Mucosa of rectum (tissue), 2 donors: ENCODE data around the gene BFAR.
"Not testable (repeated sequence)": the region's sequence is repeated elsewhere in the genome, so short reads cannot be mapped to it uniquely, and the experiment has no call there.

Experiments
- H3K27ac ChIP-seq, 2 donors: one replicate each; pipeline ENCODE4 v1.7.0; 2013; ENCODE audit warnings: inconsistent platforms in 2 of 2, low read depth in 2 of 2, low read length in 2 of 2
- H3K27me3 ChIP-seq, 2 donors: one replicate each; pipeline ENCODE4 v1.7.0; 2013; ENCODE audit warnings: low read length in 2 of 2; ENCODE audit not compliant: control insufficient read depth in 2 of 2, insufficient read depth in 2 of 2
- H3K36me3 ChIP-seq, 2 donors: one replicate each; pipeline ENCODE4 v1.7.0; 2013; ENCODE audit warnings: low read length in 2 of 2; ENCODE audit not compliant: control insufficient read depth in 2 of 2, insufficient read depth in 2 of 2
- H3K4me1 ChIP-seq, 2 donors: one replicate each; pipeline ENCODE4 v1.7.0; 2013; ENCODE audit warnings: low read length in 2 of 2, mild to moderate bottlenecking in 1 of 2; ENCODE audit not compliant: control insufficient read depth in 2 of 2, insufficient read depth in 2 of 2
- H3K4me3 ChIP-seq, 2 donors: one replicate each; pipeline ENCODE4 v1.7.0; 2013; ENCODE audit warnings: low read length in 2 of 2
- H3K9ac ChIP-seq, 2 donors: one replicate each; pipeline ENCODE4 v1.7.0; 2013; ENCODE audit warnings: low read length in 2 of 2, low read depth in 1 of 2, mild to moderate bottlenecking in 1 of 2
- H3K9me3 ChIP-seq, 2 donors: one replicate each; pipeline ENCODE4 v1.7.0; 2013; ENCODE audit warnings: low read length in 2 of 2; ENCODE audit not compliant: control insufficient read depth in 2 of 2
- donor health status: healthy.
- donor health status: Normal muscosa, but diverticular disease.

The BFAR gene

DNA sequence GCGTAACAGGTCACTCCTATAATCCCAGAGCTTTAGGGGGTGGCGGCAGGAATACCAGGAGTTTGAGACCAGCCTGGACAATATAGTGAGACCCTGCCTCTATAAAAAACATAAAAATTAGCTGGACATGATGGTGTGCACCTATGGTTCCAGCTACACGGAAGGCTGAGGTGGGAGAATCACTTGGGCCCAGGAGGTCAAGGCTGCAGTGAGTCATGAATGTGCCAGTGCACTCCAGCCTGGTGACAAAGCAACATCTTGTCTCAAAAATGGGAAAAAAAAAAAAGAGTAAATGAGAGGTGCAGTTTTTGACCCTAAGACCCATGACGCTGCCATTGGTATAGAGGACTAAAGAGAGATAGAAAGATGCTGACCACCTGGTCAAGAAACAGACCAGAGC is 18.8 kb upstream of the BFAR start:
- Histone ChIP-seq H3K9ac (no peak overlapping the region), H3K36me3 (peaks cover 41 to 64% of the 10 kb centered on the region in 2 donors), H3K4me1 (no peaks in the 10 kb centered on the region), H3K27me3 (no peaks in the 10 kb centered on the region), H3K4me3 (no peak overlapping the region), H3K27ac (no peak overlapping the region), H3K9me3 (no peaks in the 10 kb centered on the region)

DNA sequence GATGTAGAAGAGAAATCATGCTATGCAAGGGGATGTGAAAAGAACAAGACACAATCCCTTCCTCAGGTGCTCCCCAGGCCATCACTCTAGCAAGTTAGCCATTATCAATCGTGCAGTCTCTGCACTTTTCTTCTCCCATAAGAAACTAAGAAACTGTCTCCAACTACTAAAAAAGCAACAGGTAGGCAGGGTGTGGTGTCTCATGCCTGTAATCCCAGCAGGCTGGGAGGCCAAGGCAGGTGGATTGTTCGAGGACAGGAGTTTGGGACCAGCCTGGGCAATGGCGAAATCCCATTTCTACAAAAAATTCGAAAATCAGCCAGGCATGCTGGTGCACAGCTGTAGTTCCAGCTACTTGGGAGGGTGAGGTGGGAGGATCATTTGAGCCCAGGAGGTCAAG is 16.5 kb upstream of the BFAR start:
- Histone ChIP-seq H3K4me1 (no peaks in the 10 kb centered on the region), H3K9ac (no peak overlapping the region), H3K36me3 (peaks cover 35 to 49% of the 10 kb centered on the region in 2 donors), H3K9me3 (no peaks in the 10 kb centered on the region), H3K27ac (no peak overlapping the region), H3K27me3 (no peaks in the 10 kb centered on the region), H3K4me3 (no peak overlapping the region)

DNA sequence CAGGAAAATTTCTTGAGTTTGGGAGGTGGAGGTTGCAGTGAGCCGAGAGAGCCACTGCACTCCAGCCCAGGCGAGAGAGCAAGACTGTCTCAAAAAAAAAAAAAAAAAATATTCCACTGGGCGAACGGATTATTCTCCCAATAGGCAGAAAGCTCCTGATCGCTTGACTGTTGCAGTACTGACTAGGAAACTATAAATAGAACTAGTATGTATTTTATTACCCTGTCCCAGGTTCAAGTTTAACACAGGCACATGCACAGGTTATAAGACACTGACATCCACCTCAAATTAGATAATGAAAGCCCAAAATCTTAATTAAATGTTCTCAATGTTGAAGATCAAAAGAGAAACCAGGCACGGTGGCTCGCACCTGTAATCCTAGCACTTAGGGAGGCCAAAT is 14.2 kb upstream of the BFAR start:
- no peak overlapping the region for H3K4me3 ChIP-seq
- H3K27ac ChIP-seq = no peak overlapping the region
- peaks cover 29 to 47% of the 10 kb centered on the region in 2 donors for H3K36me3 ChIP-seq
- H3K4me1 ChIP-seq = no peaks in the 10 kb centered on the region
- no peaks in the 10 kb centered on the region for H3K27me3 ChIP-seq
- H3K9me3 ChIP-seq = no peaks in the 10 kb centered on the region
- H3K9ac ChIP-seq = no peak overlapping the region

DNA sequence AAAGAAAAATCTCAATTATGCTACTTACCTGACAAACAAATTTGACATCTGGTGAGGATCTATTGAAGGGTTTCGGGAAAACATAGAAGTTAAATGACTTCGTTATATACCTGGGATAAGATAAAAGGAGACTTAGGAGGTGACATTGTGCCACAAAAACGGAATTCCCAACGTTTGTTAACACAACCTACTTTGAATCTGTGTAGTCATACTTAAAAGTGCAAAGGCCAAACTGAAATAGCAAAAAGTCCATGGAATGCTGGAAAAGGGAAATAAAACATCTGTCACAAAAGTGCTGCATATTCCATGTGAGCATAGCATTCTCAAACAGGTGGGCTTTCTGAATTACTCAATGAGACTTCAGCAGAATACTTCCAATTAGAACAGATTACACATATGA is 5.7 kb upstream of the BFAR start:
- H3K4me3 ChIP-seq = no peak overlapping the region
- H3K27ac ChIP-seq = no peak overlapping the region
- H3K9me3 ChIP-seq = no peaks in the 10 kb centered on the region
- H3K36me3 ChIP-seq = peaks cover 27 to 32% of the 10 kb centered on the region in 2 donors
- H3K27me3 ChIP-seq = no peaks in the 10 kb centered on the region
- H3K4me1 ChIP-seq = peaks cover 11 to 17% of the 10 kb centered on the region in 2 donors
- no peak overlapping the region for H3K9ac ChIP-seq

DNA sequence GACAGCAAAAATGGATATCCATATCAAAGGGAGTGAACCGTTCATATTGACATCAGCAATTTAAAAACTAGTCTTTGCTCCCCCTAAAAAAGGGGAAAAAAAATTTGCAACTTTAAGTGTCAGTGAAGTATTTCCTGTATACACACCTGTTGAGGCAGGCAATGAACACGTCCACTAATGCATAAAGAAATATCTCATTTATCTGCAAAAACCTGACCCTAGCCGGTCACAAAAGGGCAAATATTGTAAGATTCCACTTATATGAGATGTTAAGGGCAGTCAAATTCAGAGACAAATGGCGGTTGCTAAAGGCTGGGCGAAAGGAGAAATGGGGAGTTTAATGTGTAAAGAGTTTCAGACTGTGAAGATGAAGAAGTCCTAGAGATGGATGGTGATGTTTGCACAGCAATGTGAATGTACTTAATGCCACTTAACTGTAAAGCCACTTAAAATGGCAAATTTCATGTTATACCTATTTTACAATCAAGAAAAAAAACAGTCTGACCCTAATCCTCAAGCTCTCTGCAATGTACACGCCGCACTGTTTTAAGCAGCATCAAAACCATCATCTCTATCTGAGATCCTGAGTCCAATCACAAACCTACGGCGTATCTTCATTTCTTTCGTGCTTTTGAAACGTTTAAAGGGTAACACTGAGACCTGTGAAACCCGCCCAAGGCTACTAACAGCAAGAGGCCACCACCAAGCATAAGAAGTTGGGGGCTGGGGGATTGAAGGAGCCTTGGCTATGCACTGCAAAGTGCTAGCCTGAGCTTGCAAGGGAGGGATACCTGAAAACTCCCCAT is 3.7 kb upstream of the BFAR start:
- Histone ChIP-seq H3K4me3 (peak overlapping the region; percentile 87 to 88), H3K9ac (peak overlapping the region; percentile 99), H3K4me1 (peaks cover 17 to 22% of the 10 kb centered on the region in 2 donors), H3K36me3 (peaks cover 25 to 27% of the 10 kb centered on the region in 2 donors), H3K9me3 (no peaks in the 10 kb centered on the region), H3K27me3 (no peaks in the 10 kb centered on the region), H3K27ac (peak overlapping the region; percentile 94 to 96)

DNA sequence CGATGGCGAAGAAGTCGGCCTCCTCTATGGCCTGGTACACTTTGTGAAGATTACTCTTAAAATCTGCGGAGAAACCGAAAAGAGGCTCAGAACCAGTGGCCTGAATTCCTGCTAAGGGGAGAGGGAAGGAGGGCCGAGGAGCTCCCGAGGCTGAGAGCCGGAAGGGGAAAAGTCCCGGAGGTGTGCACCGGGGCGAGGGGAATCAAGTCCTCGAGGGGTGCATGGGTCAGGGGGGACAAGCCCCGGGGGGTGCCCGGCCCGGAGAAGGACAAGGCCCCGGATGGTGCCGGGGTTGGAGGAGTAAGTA is 3.2 kb upstream of the BFAR start:
- Histone ChIP-seq H3K9ac (peak overlapping the region; percentile 99), H3K9me3 (no peaks in the 10 kb centered on the region), H3K4me3 (peak overlapping the region; percentile 87 to 88), H3K27me3 (no peaks in the 10 kb centered on the region), H3K27ac (peak overlapping the region; percentile 94 to 96), H3K36me3 (peaks cover 21 to 27% of the 10 kb centered on the region in 2 donors), H3K4me1 (peaks cover 22 to 28% of the 10 kb centered on the region in 2 donors)

DNA sequence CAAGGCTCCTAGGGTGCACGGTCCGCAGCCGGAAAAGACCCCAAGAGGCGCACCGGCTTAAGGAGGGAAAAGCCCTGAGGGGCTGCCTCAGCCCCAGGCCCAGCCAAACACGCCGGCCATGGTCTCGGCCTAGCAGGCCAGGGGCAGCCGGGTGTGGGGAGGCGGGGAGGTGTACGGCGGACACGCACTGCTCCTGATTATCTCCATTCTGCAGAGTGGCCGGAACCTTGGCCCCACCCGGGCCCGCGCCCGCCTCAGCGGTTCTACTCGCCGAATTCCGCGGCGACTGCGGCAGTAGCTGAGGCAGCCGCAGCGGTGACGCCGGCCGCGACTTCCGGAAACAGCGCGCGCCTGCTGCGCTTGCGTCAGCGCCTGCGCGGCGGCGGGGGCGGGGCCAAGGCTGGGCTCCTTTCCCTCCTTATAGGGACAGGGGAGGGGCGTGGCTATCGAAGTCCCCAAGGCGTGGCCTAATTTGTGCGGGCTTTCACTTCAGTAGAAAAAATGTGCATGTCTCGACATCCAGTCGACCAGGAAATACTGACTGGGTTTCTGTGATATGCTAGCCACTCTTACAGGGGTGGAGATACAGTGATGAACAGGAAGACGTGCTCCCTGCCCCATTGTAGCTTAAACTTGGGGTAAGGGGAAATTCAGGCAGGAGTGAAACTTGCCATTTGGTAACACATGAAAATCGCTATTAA is 2.7 kb upstream of the BFAR start, which contains the start of gene PARN:
Gene PARN (minus strand): TSS at position 342 of the 701 bp plus-strand sequence. CDS start 135 bp downstream, at position 207.
- no peaks in the 10 kb centered on the region for H3K9me3 ChIP-seq
- H3K36me3 ChIP-seq = peaks cover 18 to 24% of the 10 kb centered on the region in 2 donors
- peak within 1 kb of the TSS; percentile 99 for H3K9ac ChIP-seq
- peak within 1 kb of the TSS; percentile 94 to 96 for H3K27ac ChIP-seq
- H3K4me1 ChIP-seq = peaks cover 26 to 33% of the 10 kb centered on the region in 2 donors
- no peaks in the 10 kb centered on the region for H3K27me3 ChIP-seq
- peak within 1 kb of the TSS; percentile 87 to 88 for H3K4me3 ChIP-seq

DNA sequence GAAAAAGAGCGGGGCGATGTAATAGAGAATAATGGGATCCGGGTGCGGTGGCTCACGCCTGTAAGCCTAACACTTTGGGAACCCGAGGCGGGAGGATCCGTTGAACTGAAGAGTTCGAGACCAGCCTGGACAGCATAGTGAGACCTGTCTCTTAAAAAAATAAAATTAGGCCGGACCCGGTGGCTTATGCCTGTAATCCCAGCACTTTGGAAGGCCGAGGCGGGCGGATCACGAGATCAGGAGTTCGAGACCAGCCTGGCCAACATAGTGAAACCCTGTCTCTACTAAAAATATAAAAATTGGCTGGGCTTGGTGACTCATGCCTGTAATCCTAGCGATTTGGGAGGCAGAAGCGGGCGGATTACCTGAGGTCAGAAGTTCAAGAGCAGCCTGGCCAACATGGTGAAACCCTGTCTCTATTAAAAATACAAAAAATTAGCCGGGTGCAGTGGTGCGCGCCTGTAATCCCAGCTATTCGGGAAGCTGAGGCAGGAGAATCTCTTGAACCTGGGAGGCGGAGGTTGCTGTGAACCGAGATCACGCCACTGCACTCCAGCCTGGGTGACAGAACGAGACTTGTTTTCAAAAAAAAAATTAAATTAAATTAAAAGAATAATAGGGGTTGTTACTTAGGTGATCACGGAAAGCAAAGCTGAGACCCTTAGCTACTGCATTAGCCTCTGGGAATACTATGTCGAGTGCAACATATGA is 2.0 kb upstream of the BFAR start:
- not testable (repeated sequence) for H3K27me3 ChIP-seq, H3K9me3 ChIP-seq
- H3K9ac ChIP-seq = peak overlapping the region; percentile 60 to 99
- H3K4me3 ChIP-seq = peak overlapping the region; percentile 62 to 88
- peaks cover 33 to 37% of the 10 kb centered on the region in 2 donors for H3K4me1 ChIP-seq
- H3K27ac ChIP-seq = peak overlapping the region; percentile 94 to 96
- H3K36me3 ChIP-seq = peaks cover 12 to 17% of the 10 kb centered on the region in 2 donors

DNA sequence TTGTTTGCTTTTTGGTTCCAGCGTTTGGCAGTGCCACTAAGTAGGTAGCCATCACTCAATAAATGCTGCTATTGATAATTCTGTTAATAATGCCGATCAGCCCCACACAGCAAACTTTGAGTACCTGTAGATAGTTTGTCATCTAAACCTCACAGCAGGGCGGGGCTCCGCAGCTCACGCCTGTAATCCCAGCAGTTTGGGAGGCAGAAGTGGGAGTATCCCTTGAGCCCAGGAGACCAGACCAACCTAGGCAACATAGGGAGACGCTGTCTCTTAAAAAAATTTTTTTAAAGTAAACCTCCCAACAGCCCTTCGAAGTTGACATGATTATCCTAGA is 1.6 kb downstream of the BFAR start:
- Histone ChIP-seq H3K27me3 (no peaks in the 10 kb centered on the region), H3K4me1 (peaks cover 35 to 40% of the 10 kb centered on the region in 2 donors), H3K4me3 (peak overlapping the region; percentile 88 to 89), H3K9ac (peak overlapping the region in 1 of 2 donors; percentile 98), H3K36me3 (peaks cover 0 to 6% of the 10 kb centered on the region in 2 donors), H3K27ac (peak overlapping the region; percentile 97 to 98), H3K9me3 (no peaks in the 10 kb centered on the region)
